NCI-H1436 (cell line): ENCODE measurements around the gene AASDH.

Source experiments
- DNase-seq: peaks from one replicate; lab custom pipeline; 2025; lab: John Stamatoyannopoulos, UW

Gene AASDH

DNA sequence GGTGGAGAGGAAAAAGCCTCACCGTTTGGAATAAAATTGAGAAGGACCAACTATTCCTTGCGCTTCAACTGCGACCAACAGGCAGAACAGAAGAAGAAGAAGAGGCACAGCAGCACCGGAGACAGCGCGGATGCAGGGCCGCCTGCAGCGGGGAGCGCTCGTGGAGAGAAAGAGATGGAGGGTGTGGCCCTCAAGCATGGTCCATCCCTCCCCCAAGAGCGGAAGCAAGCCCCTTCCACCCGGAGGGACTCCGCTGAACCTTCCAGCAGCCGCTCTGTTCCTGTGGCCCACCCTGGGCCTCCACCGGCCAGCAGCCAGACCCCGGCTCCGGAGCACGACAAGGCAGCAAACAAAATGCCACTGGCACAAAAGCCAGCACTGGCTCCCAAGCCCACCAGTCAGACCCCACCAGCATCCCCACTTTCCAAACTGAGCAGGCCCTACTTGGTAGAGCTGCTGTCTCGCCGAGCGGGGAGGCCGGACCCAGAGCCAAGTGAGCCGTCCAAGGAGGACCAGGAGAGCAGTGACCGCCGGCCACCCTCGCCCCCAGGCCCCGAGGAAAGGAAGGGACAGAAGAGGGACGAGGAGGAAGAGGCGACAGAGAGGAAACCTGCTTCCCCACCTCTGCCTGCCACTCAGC is 71.2 kb downstream of the AASDH start:
- DNase-seq = no peak

DNA sequence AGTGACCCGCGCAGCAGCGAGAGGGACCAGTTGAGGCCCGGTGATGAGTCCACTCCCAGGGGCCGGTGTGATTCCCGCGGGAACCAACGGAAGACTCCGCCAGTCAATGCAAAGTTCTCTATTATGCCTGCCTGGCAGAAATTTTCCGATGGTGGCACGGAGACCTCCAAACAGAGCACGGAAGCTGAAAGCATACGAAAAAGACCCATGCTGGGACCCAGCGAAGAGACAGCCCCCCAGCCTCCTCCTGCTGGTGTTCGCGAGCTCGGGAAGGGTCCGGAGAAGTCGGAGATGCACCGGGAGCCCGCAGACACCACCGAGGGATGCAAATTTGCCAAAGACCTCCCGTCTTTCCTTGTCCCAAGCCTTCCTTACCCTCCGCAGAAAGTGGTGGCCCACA is 71.7 kb downstream of the AASDH start:
- no peak for DNase-seq

DNA sequence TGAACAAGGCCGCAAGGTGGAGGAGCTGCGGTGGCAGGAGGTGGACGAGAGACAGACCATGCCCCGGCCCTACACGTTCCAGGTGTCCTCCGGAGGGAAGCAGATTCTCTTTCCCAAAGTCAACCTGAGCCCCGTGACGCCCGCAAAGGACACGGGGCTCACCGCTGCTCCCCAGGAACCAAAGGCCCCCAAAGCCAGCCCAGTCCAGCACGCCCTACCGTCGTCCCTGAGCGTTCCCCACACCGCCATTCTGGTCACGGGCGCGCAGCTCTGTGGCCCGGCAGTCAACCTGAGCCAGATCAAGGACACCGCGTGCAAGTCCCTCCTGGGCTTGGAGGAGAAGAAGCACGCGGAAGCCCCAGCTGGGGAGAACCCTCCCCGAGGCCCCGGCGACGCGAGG is 72.2 kb downstream of the AASDH start:
- no peak for DNase-seq

DNA sequence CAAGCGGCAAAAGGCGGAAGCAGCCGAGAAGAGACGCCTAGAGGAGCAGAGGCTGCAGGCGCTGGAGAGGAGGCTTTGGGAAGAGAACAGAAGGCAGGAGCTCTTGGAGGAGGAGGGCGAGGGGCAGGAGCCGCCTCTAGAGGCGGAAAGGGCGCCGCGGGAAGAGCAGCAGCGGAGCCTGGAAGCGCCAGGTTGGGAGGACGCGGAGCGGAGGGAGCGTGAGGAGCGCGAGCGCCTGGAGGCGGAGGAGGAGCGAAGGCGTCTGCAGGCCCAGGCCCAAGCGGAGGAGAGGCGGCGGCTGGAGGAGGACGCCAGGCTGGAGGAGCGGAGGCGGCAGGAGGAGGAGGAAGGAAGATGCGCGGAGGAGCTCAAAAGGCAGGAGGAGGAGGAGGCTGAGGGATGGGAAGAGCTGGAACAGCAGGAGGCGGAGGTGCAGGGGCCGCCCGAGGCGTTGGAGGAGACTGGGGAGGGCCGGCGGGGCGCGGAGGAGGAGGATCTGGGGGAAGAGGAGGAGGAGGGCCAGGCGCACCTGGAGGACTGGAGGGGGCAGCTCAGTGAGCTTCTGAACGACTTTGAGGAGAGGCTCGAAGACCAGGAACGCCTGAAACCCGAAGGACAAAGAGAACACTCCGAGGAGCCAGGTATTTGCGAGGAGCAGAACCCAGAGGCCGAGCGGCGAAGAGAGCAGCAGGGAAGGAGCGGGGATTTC is 72.9 kb downstream of the AASDH start:
- no peak for DNase-seq

DNA sequence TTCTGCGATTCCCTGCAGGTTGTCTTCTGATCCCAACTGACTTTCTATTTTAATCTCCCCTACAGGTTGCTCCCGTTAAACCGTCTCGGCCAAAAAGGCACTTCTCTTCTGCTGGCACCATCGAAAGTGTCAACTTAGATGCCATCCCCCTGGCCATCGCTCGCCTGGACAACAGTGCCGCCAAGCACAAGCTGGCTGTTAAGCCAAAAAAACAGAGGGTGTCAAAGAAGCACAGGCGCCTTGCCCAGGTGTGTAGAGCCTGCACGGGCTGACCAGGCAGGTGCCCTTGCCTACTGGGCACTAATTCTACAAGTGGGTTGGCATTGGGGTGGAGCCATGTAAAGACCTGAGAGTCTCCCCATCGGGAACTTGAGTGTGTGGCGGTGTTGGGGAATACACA is 74.2 kb downstream of the AASDH start:
- no peak for DNase-seq

DNA sequence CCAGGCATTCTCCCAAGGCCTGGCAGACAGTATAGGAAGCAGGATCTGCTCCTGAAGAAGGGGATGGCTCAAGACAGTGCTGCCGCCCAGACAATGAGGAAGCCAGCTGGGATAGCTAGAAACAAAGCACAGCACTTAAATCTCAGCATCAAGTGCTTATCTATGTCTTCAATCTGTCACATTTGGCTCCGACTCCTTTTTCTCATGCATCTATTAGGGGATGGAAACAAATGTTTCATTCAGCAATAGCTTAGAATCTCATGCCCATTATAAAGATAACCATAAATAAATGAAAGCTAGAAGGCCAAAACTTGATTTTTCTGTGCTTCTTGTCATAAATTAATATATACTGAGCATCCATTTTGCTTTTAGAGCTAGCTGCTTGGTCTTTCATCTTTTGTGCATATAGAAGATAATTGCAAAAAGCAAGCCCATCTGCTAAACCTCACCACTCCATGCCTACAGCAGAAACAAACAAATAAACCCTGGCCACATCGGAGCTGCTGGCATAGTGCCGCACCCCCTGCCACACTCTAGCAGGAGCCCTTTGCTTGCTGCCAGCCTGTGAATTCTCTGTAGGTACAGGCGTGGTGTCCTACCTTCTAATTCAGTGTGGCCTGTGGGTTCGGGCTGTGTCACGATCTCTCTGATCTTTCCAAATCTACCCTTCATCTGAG is 75.9 kb downstream of the AASDH start:
- DNase-seq = no peak

DNA sequence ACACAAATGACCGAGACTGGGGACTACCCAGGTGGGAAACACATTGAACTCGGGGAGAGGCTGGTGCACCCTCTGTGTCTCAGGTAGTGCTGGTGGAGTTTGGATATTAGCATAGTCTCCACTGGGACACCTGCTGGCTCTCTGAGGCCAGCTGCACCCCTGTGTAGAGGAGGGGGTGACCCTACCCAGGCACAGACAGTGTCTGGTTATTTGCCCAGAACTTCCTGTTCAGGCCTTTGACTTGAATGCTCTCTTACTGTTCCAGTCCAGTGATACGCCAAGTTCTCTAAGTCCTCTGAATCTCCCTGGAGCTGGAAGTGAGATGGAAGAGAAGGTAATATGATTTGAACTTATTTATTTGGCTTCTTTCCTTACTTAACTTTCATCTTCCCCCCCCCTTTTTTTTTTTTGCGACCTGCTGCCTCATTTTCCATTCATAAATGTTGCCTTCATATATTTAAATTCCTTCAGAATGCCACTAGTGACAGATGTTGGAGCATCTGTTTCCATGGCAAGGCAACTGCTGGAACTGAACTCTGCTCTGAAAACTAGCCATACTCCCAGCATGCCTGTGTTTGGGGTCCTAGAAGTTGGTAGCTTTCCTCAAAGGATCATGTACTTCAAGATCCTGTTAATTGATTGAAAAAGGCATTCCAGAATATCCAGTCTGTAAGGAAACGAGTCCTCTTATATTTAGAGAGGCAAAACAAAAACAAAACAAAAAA is 76.7 kb downstream of the AASDH start:
- no peak for DNase-seq

DNA sequence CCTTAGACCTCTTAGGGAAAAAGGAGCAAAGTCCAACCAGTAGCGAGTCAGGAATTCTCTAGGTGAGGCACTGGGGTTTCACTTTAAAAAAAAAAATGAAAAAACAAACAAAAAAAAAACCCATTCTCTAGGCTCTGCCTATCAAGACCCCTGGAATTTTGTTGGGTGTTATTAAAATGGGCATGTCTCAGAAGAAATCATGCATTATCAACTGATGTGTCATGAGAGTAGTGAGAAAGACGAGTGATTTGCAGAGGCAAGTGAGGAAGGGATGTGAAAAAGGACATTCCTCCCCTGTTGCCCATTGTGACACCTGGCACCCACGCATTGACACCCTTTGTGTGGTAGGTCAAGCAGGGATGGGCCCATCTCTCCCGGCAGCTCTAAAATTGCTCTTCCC is 78.9 kb downstream of the AASDH start:
- no peak for DNase-seq

DNA sequence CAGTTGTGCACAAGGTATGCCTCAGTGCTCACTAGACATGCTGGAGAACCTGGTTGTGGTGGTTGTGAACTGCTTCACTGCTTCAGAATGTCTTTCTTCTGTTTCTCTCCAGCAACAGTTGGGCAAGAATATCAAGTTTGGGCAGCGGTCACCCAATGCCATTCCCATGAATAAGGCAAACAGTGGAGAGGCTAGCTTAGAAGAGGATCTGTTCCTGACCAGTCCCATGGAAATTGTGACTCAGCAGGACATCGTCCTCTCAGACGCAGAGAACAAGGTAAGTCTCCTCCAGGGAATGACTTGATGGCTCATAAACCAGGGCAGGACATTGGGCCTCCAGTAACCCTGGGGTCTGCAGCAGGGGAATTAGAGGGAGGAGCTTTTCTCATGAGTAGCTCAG is 79.9 kb downstream of the AASDH start:
- no peak for DNase-seq

DNA sequence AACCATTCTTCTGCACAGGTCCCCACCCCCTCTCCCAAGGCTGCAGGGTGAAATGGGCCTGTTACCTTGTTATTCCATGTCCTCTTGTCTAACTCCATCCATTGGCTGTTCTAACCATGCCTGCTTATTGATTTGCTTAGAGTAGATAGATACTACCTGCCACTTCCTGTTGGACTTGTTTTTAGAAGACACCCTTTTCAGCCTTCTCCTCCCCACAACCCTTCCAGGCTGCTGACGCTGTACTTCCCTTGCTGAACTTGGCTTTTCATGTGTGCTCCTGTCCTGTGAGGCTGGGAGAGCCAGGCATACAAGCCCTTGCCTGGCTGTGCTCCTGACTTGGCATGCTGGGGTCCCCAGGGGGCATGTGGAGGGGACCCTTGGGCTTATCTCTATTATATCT is 81.9 kb downstream of the AASDH start:
- DNase-seq = no peak

DNA sequence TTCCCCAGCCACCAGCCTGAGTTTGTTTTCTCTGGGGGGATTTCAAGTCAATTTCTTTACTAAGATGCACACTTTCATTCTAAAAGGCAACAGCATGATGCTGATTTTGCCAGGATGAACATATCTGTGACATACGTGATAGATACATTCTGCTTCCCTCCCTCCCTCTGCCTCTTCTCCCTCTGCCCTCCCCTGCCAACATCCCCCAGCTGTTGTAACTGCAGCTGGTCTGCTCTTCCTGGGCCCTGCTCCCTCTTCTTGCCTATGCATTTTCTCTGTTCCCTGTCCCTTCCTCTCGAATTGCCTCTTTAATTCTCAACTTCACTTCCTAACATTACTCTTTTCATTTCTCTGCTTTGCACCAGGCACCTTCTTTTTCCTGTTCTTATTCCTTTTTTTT is 83.4 kb downstream of the AASDH start:
- DNase-seq = no peak

DNA sequence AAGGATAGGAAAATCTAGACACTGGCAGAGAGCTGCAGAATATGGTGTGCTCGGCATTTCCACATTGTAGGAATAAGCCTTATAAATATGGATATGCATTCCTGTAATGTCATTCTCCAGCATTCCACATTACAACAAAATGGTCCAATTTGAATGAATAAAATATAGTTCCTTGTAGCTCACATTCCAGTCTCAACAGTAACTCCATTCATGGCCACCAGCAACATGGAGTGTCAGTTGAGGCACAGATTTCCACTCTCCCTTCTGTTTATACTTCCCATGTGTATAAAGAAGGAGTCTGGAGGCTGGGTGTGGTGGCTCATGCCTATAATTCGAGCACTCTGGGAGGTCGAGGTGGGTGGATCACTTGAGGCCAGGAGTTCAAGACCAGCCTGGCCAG is 84.5 kb downstream of the AASDH start:
- DNase-seq = no peak

DNA sequence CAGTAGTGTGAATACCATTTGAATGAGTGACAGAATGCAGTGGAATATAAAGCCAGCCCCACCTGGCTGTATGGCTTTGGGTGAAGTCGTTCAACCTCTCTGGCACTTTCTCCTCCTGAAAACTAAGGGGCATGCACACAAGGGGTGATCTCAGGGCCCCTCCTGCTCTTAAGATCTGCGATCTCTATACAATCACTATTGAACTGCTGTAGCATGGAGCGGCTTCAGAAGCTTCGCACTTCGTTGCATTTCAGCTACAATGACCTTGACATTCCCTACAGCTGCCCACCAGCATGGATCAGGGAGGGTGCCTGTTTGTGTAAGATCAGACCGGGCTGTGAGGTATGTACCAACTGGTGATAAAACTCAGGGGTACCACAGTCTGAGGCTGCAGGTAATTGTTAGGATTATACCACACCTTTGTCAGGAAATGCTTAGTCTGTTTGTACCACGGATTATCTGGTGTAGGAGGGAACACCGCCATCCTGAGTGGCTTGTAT is 85.2 kb downstream of the AASDH start:
- DNase-seq = no peak

DNA sequence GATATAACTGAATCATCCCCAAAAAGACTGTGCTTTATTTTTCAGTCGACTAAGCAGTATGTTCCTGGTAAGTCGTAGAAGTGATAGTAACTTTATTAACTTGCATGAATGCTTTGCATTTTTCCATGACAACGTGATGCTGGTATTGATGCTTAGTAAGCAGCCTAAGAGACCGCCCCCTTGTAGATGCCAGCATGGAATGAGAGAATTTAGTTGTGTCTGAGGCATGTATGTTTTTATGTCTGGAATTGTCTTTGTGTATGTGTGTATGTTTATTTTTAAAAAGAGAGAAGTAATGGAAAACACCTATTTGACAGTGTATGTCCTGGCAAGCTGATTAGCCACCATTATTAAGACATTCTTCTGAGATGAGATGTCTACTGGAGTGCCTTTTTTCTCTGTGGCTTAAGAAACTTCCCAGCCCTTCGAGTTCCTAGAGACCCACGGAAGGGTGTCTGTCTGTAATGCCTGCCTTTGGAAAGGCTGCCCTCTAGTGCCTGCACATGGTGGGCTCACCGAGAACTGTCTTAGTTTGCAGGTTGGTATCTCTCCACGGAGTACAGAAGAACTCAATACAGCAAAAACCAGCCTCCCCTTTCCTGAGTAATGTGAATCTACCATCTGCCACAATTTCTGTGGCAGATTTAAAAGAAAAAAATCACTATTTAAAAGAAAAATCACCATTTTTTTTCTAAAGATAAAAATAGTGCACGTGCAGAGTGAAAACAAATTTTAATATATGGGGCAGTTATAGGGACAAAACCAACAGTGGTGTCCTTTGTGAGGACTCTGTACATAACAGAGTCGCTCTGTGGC is 85.9 kb downstream of the AASDH start:
- DNase-seq = peak; percentile 68

DNA sequence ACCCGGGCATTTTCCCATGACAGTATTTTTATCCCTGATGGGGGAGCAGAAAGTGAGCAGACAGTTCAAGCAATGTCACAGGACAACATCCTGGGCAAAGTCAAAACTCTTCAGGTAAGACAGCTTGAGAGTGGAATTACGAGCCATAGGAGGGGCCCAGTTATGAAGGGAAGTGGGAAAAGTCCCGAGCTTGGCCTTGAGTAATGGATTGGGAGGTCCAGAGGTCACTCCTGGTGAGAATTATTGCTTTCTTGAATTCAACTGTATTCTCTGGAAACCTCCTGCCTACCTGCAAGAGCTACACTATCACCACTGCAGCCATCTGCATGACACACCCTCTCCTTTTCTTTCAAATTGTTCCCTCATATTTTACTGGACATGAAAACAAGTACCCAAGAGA is 89.1 kb downstream of the AASDH start:
- no peak for DNase-seq

DNA sequence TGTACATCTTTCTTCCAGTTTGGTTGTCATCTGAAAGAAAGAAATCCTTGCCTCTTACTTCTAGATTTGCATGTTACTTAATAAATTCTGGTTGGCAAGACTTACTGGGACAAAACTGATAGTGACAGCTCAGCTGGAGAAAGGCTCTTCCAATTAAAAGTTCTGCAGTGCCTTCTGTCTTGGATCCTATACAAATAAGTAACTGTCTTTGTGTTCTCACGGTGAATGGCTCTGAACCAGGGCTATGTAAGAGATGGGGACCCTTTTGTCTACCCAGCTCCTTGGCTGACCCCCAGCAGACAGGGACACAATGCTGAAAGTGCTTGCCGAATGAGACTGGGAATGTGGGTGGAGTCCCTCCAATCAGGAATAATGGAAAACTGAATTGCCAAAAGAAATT is 89.5 kb downstream of the AASDH start:
- DNase-seq = no peak

DNA sequence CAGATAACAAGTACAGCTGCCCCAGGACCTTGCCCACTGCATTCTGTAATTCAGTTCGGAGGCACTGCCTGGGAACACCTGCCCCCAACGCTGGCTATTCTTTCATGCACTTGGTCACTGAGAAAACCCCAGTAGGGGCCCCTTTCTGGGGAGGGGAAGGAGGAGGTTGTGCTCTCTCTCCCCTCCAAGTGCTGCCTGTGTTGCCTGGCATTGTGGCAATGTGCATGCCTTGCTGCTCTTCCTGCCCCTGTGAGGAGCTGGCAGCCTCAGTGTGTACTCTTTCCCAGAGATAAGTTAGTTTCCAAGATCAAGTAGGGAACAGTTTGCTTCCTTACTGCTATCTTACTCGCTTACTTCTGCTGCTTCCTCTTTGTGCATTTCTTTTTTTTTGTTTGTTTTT is 90.8 kb downstream of the AASDH start:
- no peak for DNase-seq

DNA sequence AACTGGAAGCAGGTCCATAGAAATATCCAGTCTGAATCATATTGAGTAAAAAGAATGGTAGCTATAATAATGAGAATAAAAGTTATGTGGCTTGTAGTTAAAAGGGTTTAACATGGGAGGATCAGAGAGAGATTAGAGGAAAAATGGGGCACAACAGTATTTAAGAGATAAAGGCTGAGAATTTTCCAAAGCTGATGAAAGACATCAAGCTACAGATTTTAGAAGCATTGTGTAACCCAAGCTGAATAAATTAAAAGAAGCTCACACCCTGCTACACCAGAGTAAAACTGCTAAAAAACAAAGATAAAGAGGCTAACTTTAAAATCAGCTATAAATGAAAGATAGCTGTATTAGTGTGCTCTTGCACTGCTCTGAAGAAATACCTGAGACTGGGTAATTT is 94.2 kb downstream of the AASDH start:
- no peak for DNase-seq

DNA sequence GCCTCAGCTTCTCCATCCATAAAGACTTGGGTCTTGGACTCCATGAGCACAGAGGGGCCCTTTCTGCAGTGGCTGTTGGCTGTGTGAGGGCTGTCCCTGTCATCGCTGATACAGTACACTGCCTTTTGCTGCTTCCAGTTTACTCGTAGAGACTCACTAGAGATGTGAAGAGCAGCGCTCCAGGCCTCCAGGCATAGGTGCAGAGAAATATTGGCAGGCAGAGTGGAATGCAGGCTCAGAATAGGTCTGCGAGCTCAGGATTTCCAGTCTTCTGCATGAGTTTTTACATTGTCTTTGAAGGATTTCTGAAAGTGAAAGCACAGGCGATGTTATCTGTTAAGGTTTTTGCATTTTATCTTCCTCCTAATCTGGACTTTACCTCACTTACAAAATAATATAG is 97.4 kb downstream of the AASDH start:
- DNase-seq = no peak

DNA sequence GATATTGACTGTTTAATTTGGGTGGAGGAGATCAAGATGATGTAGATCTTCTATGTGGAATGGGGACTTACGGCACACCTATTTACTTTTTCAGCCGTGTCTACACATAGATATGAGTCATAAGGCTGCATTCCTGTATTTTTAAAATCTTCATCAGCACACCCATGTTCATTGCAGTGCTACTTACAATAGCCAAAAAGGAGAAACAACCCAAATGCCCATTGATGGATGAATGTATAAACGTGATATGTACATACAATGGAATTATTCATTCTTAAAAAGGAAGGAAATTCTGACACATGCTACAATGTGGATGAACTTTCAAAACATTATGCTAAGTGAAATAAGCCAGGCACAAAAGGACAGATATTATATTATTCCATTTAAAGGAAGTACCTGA is 98.6 kb downstream of the AASDH start:
- DNase-seq = no peak
